Astrocyte (in vitro differentiated cells and primary cell): Measurements from ENCODE around the gene TARP.

ENCODE experiments used
- CTCF ChIP-seq: IDR thresholded peaks from 2 replicates; pipeline ENCODE4 v1.5.1; 2011; ENCODE audit warnings: low read depth, mild to moderate bottlenecking, inconsistent platforms, low read length, moderate library complexity; ENCODE audit not compliant: insufficient read depth
- EZH2 ChIP-seq: IDR thresholded peaks from 2 replicates; pipeline ENCODE4 v1.6.1; 2012; ENCODE audit warnings: mild to moderate bottlenecking, low read length, inconsistent platforms; ENCODE audit not compliant: insufficient read depth

- TF ChIP-seq EZH2 (no peak), CTCF (no peak)
Observed at GRCh38 chr7:38307640-38308039, 34.2 kb upstream of the TARP start.
